Naive thymus-derived CD4-positive, alpha-beta T cell (primary cell): ENCODE data around the gene NCLN. TPM values are rescaled to one million over a fixed set of nuclear protein-coding genes. Genes with fewer than 3 reads are reported as not detected.

Experiments used
- ATAC-seq: fragments of 150-1000 bp; cut with Tn5 transposase; 2 replicates; pipeline ENCODE4 v1.10.0; 2021; ENCODE audit warnings: mild to moderate bottlenecking, moderate library complexity
- CTCF ChIA-PET: fragments of 350-600 bp; sonication (Branson Sonifier 250); formaldehyde crosslinking; loops from one replicate; lab custom pipeline; 2021; ENCODE audit warnings: antibody characterized with exemption; lab: Charles Lee
- POLR2A ChIA-PET: fragments of 350-600 bp; sonication (Branson Sonifier 250); formaldehyde crosslinking; loops from one replicate; lab custom pipeline; 2021; ENCODE audit warnings: antibody characterized with exemption, inconsistent platforms; lab: Charles Lee
- DNase-seq, 9 donors: peaks; one replicate each; pipeline versions ENCODE4 v3.0.0 to v3.0.0-alpha.2; 2020 to 2022; ENCODE audit warnings: mixed read lengths in 1 of 9
- H3K27ac ChIP-seq: one replicate; pipeline ENCODE4 v1.7.0; 2013; ENCODE audit warnings: mild to moderate bottlenecking, low read depth, low read length, moderate library complexity
- H3K27me3 ChIP-seq, 2 donors: one replicate each; pipeline ENCODE4 v1.7.0; 2013; ENCODE audit warnings: low read length in 2 of 2, mild to moderate bottlenecking in 2 of 2, moderate library complexity in 2 of 2; ENCODE audit not compliant: control insufficient read depth in 2 of 2, insufficient read depth in 2 of 2
- H3K36me3 ChIP-seq, 3 experiments: 1 replicate in 2 of 3; 2 replicates in 1 of 3; pipeline ENCODE4 v1.7.0; 2013; ENCODE audit warnings: low read length in 3 of 3, mild to moderate bottlenecking in 3 of 3, moderate library complexity in 1 of 3; ENCODE audit not compliant: insufficient read depth in 3 of 3, control insufficient read depth in 2 of 3
- H3K4me1 ChIP-seq, 2 donors: one replicate each; pipeline ENCODE4 v1.7.0; 2013; ENCODE audit warnings: low read length in 2 of 2, mild to moderate bottlenecking in 2 of 2, moderate library complexity in 1 of 2; ENCODE audit not compliant: control insufficient read depth in 2 of 2, insufficient read depth in 2 of 2
- H3K4me3 ChIP-seq: 2 replicates; pipeline ENCODE4 v1.7.0; 2013; ENCODE audit warnings: mild to moderate bottlenecking, low read length
- H3K9me3 ChIP-seq, 3 experiments: 1 replicate in 2 of 3; 2 replicates in 1 of 3; pipeline ENCODE4 v1.7.0; 2013; ENCODE audit warnings: low read length in 3 of 3; ENCODE audit not compliant: control insufficient read depth in 2 of 3
- H3K27ac Mint-ChIP-seq, 9 donors: one replicate each; pipeline ENCODE4 v1.8.0; 2020 to 2022; ENCODE audit warnings: mixed read lengths in 9 of 9, mild to moderate bottlenecking in 8 of 9, moderate library complexity in 5 of 9, inconsistent platforms in 2 of 9
- H3K27me3 Mint-ChIP-seq, 5 donors: one replicate each; pipeline ENCODE4 v1.8.0; 2021 to 2022; ENCODE audit warnings: mixed read lengths in 5 of 5, mild to moderate bottlenecking in 1 of 5
- H3K36me3 Mint-ChIP-seq, 5 donors: one replicate each; pipeline ENCODE4 v1.8.0; 2020 to 2022; ENCODE audit warnings: mixed read lengths in 5 of 5, mild to moderate bottlenecking in 3 of 5, inconsistent platforms in 1 of 5
- H3K4me1 Mint-ChIP-seq, 7 donors: one replicate each; pipeline ENCODE4 v1.8.0; 2020 to 2022; ENCODE audit warnings: mixed read lengths in 7 of 7, mild to moderate bottlenecking in 3 of 7, inconsistent platforms in 1 of 7
- H3K4me3 Mint-ChIP-seq, 10 donors: one replicate each; pipeline ENCODE4 v1.8.0; 2020 to 2022; ENCODE audit warnings: mild to moderate bottlenecking in 10 of 10, mixed read lengths in 10 of 10, moderate library complexity in 6 of 10, inconsistent platforms in 2 of 10
- H3K9me3 Mint-ChIP-seq, 11 donors: one replicate each; pipeline ENCODE4 v1.8.0; 2020 to 2022; ENCODE audit warnings: mixed read lengths in 11 of 11, mild to moderate bottlenecking in 4 of 11, inconsistent platforms in 1 of 11, moderate library complexity in 1 of 11
- intact Hi-C, 2 donors: fragments of 100-400 bp; cut with micrococcal nuclease; formaldehyde crosslinking; loops; one replicate each; pipeline ENCODE4 v1.15.1; 2023
- polyA plus RNA-seq, 2 donors: library from polyadenylated mRNA; unstranded; fragments of 300-500 nt; fragmentation: Illumina TruSeq; gene quantifications; one replicate each; pipeline ENCODE4 v1.2.3, GENCODE V29; 2021
- total RNA-seq, 6 experiments: library from RNA in 5 of 6; stranded (reverse) in 5 of 6; gene quantifications; 1 replicate in 5 of 6; 2 replicates in 1 of 6; pipeline ENCODE4 v1.2.3 and lab custom pipeline; 2021 to 2026

Gene NCLN
- total and polyA plus RNA-seq, 7 experiments from 2014 or later: 19.9 to 64.7 (median 51.7) TPM

DNA sequence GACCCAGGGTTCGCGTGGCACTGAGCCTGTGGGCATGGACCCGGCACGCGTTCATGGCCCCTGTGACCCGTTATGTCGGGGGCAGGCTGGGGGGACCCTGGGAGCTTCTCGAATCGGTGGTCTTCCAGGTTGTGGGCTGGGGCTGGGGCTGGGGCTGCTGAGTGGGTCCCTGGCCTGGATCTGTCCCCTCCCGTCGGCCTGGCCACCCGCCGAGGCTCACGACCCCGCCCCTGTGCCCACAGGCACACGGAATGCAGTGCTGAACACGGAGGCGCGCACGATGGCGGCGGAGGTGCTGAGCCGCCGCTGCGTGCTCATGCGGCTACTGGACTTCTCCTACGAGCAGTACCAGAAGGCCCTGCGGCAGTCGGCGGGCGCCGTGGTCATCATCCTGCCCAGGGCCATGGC, 6.5 kb downstream of the NCLN start:
- Mint-ChIP-seq H3K4me1 (peaks cover 20 to 28% (median 24%) of the 10 kb centered on the region in 7 donors), H3K4me3 (no peak overlapping the region), H3K9me3 (peaks cover 0 to 2% (median 0%) of the 10 kb centered on the region in 11 donors), H3K36me3 (peaks cover 0 to 15% (median 4%) of the 10 kb centered on the region in 5 donors), H3K27ac (no peak overlapping the region), H3K27me3 (no peaks in the 10 kb centered on the region)
- no peak overlapping the region for H3K4me3 ChIP-seq
- peak in 1 of 9 donors; percentile 3 for DNase-seq
- ChIA-PET CTCF (no interaction called here), POLR2A (no interaction called here)
- intact Hi-C loops: no loop called here
- peaks cover 0 to 44% (median 0%) of the 10 kb centered on the region in 3 experiments for H3K36me3 ChIP-seq
- peaks cover 12 to 22% of the 10 kb centered on the region in 2 donors for H3K4me1 ChIP-seq
- no peaks in the 10 kb centered on the region for H3K27me3 ChIP-seq
- H3K27ac ChIP-seq: no peak overlapping the region
- no peak for ATAC-seq
- H3K9me3 ChIP-seq: no peaks in the 10 kb centered on the region

DNA sequence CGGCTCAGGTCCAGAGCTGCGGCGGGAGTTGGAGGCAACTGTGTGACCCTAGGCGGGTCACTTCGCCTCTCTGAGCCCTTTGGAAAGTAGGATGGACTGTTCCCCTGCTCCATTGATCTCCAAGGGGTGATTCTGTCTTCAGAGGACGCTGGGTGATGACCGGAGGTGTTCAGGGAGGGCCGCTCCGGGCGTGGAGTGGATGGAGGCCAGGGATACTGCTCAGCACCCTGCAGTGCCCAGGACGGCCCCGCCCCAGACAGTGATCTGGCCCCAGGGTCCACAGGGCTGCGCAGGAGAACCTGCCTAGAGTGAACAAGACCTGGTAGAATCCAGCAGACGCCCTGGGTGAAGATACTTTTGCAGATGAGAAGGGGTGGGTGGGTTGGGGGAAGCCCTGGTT, 7.0 kb downstream of the NCLN start:
- Mint-ChIP-seq H3K9me3 (peaks cover 0 to 2% (median 0%) of the 10 kb centered on the region in 11 donors), H3K27me3 (no peaks in the 10 kb centered on the region), H3K4me3 (no peak overlapping the region), H3K27ac (no peak overlapping the region), H3K4me1 (peaks cover 16 to 23% (median 22%) of the 10 kb centered on the region in 7 donors), H3K36me3 (peaks cover 0 to 15% (median 4%) of the 10 kb centered on the region in 5 donors)
- CTCF ChIA-PET: no interaction called here
- ATAC-seq (no peak), DNase-seq (peak in 1 of 9 donors; percentile 6)
- Histone ChIP-seq H3K9me3 (no peaks in the 10 kb centered on the region), H3K27ac (no peak overlapping the region), H3K4me1 (peaks cover 7 to 17% of the 10 kb centered on the region in 2 donors), H3K27me3 (no peaks in the 10 kb centered on the region), H3K4me3 (no peak overlapping the region), H3K36me3 (peaks cover 0 to 45% (median 0%) of the 10 kb centered on the region in 3 experiments)
- POLR2A ChIA-PET: no interaction called here
- intact Hi-C loops: no loop called here

DNA sequence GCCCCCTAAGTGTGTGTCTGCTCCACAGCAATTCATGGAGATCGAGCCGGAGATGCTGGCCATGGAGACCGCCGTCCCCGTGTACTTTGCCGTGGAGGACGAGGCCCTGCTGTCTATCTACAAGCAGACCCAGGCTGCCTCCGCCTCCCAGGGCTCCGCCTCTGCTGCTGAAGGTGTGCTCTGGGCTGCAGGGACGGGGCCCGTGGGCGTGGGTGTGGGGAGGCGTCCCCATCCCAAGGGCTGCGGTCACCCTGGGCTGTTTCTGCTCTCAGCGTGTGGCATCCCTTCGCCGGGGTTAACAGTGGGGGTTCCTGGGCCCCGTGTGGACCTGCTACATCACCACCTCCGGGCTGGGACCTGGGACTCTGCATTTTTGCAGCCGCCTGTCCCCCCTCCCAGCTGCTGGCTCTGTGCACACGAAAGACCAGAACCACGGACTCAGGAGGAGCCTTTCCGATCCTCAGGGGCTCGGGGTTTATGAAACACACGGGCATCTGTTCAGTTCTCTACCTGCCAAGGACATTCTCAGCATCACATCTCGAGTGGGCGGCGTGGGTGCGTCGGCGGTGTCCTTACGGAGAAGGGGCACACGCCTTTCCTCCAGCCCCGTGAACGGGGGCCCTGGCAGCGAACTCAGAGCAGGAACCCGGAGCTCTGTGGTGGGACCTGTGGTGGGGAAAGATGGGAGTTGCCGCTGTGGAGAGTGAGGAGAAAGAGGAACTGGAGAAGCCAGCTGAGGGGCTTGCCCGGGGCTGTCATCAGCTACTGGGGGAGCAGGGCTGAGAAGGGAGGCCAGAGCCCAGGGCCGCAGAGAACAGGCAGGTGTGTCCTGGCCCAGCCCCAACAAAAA, 7.8 kb downstream of the NCLN start:
- peak; percentile 20 for ATAC-seq
- H3K4me3 Mint-ChIP-seq: no peak overlapping the region
- Histone ChIP-seq H3K36me3 (peaks cover 0 to 46% (median 0%) of the 10 kb centered on the region in 3 experiments), H3K4me1 (peaks cover 4 to 9% of the 10 kb centered on the region in 2 donors), H3K27me3 (no peaks in the 10 kb centered on the region), H3K27ac (no peak overlapping the region), H3K4me3 (no peak overlapping the region), H3K9me3 (no peaks in the 10 kb centered on the region)
- peaks cover 0 to 2% (median 0%) of the 10 kb centered on the region in 11 donors for H3K9me3 Mint-ChIP-seq
- POLR2A ChIA-PET: no interaction called here
- intact Hi-C loops: no loop called here
- peaks cover 10 to 15% (median 15%) of the 10 kb centered on the region in 7 donors for H3K4me1 Mint-ChIP-seq
- CTCF ChIA-PET: no interaction called here
- DNase-seq: peak in 1 of 9 donors; percentile 7
- H3K27ac Mint-ChIP-seq: no peak overlapping the region
- H3K27me3 Mint-ChIP-seq: no peaks in the 10 kb centered on the region
- H3K36me3 Mint-ChIP-seq: peaks cover 0 to 15% (median 4%) of the 10 kb centered on the region in 5 donors

DNA sequence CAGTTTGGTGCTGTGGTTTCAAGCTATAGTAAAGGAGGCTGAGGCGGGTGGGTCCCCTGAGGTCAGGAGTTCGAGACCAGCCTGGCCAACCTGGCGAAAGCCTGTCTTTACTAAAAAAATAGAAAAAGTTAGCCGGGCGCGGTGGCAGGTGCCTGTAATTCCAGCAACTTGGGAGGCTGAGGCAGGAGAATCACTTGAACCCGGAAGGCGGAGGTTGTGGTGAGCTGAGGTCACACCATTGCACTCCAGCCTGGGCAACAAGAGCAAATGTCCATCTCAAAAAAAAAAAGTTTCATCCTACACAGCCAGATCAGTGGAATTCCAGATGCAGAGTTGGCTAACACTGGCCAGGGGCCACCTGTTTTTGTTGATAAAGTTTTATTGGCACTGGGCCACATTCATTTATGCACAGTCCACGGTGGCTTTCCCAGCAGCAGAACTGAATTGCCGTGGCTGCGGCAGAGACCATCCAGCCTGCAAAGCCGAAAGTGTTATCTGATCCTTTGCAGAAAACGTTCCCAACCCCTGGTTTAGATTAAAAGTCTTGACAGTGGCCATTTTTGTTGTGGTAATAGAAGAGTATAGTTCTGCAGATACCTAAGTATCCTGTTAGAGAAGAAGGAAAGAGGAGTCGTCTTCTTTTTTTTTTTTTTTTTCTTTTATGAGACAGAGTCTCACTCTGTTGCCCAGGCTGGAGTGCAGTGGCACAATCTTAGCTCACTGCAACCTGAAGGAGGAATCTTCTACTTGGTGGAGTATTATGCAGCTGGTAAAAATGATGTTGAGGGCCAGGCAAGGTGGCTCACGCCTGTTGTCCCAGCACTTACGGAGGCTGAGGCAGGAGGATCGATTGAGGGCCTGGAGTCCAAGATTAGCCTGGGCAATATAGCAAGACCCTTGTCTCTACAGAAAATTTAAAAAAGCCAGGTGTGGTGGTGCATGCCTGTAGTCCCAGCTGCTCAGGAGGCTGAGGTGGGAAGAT, 8.7 kb downstream of the NCLN start:
- peaks cover 0 to 15% (median 4%) of the 10 kb centered on the region in 5 donors for H3K36me3 Mint-ChIP-seq
- DNase-seq (no peak), ATAC-seq (no peak)
- intact Hi-C loops: no loop called here
- H3K4me3 Mint-ChIP-seq: no peak overlapping the region
- H3K36me3 ChIP-seq: peaks cover 0 to 51% (median 0%) of the 10 kb centered on the region in 3 experiments
- no peaks in the 10 kb centered on the region for H3K27me3 Mint-ChIP-seq
- ChIA-PET POLR2A (interaction anchor here (0.7 to 0.9 kb wide), 2 partner anchors 9 to 137 kb away, joined by 3 read pairs; no protein-coding TSS in a partner anchor), CTCF (no interaction called here)
- no peak overlapping the region for H3K4me3 ChIP-seq
- no peaks in the 10 kb centered on the region for H3K27me3 ChIP-seq
- H3K27ac ChIP-seq: no peak overlapping the region
- peaks cover under 1 to 6% (median 6%) of the 10 kb centered on the region in 7 donors for H3K4me1 Mint-ChIP-seq
- H3K9me3 Mint-ChIP-seq: peaks cover 0 to 2% (median 0%) of the 10 kb centered on the region in 11 donors
- no peak overlapping the region for H3K27ac Mint-ChIP-seq
- no peaks in the 10 kb centered on the region for H3K4me1 ChIP-seq
- H3K9me3 ChIP-seq: no peaks in the 10 kb centered on the region

DNA sequence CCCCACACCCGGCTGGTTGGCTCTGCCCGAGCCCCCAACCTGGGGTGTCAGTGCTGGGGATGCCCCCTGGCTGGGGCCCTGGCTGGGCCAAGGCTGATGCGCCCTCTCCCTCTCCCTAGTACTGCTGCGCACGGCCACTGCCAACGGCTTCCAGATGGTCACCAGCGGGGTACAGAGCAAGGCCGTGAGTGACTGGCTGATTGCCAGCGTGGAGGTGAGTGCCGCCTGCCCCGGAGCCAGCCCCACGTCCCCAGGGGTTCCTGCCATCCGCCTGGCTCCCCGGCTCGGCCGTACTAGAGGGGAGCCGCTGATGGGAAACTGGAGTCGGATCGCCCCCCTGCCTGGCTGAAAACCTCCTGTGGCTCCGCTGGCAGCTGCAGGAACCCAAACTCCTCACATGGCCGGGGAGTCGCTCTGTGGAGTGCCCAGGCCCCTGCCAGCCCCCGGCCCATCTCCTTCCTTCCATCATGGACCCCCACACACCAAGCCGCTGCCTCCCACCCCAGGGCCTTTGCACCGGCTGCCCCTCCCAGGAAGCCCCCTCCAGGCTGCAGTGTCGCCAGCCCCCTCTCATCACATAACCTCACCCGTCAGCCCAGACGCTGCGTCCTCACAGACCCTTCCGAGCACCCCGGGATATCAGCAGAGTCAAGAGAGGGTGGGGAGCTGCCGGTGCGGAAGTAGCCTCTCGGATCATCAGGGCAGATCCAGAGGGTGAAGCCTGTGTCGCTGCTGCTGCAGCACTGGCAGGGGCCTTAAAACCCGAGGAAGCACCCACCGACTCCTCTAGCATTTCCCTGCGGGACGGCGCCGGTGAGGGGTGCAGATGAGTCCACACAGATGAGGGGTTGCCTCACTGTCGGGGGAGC, 10.6 kb downstream of the NCLN start:
- peaks cover 0 to 10% (median 4%) of the 10 kb centered on the region in 5 donors for H3K36me3 Mint-ChIP-seq
- H3K9me3 Mint-ChIP-seq: no peaks in the 10 kb centered on the region

DNA sequence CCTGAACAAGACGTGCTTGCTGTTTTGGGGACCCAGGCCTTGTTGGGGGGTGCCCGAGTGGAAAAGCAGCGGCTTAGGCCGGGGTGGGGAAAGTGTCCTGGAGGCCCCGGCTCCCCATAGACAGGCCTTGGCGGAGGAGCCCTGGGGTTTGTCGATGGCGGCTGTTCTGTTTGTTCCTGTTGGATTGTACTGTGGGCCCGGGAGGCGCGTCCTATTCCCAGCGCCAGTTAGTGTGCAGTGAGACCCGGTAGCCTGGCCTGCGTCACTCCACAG, 11.1 kb downstream of the NCLN start:
- H3K36me3 Mint-ChIP-seq: peaks cover 0 to 10% (median 4%) of the 10 kb centered on the region in 5 donors
- no peak overlapping the region for H3K27ac ChIP-seq
- ChIA-PET CTCF (no interaction called here), POLR2A (no interaction called here)
- no peak overlapping the region for H3K27ac Mint-ChIP-seq
- no peaks in the 10 kb centered on the region for H3K4me1 ChIP-seq
- peaks cover 0 to 57% (median 0%) of the 10 kb centered on the region in 3 experiments for H3K36me3 ChIP-seq
- no peaks in the 10 kb centered on the region for H3K27me3 Mint-ChIP-seq
- no peaks in the 10 kb centered on the region for H3K9me3 Mint-ChIP-seq
- no peaks in the 10 kb centered on the region for H3K27me3 ChIP-seq
- no peak overlapping the region for H3K4me3 Mint-ChIP-seq
- DNase-seq (peak in 1 of 9 donors; percentile 3), ATAC-seq (no peak)
- intact Hi-C loops: no loop called here
- no peaks in the 10 kb centered on the region for H3K9me3 ChIP-seq
- no peak overlapping the region for H3K4me3 ChIP-seq
- H3K4me1 Mint-ChIP-seq: peaks cover 0 to 2% (median 0%) of the 10 kb centered on the region in 7 donors

More for the DNA sequence above, 10.6 kb downstream of the NCLN start:
- H3K27me3 ChIP-seq: no peaks in the 10 kb centered on the region
- CTCF ChIA-PET: no interaction called here
- H3K27ac Mint-ChIP-seq: no peak overlapping the region
- ATAC-seq (no peak), DNase-seq (peak in 1 of 9 donors; percentile 5)
- H3K27me3 Mint-ChIP-seq: no peaks in the 10 kb centered on the region
- H3K4me1 Mint-ChIP-seq: peaks cover 0 to 5% (median 0%) of the 10 kb centered on the region in 7 donors
- no peaks in the 10 kb centered on the region for H3K9me3 ChIP-seq
- no peaks in the 10 kb centered on the region for H3K4me1 ChIP-seq
- H3K36me3 ChIP-seq: peaks cover 0 to 57% (median 0%) of the 10 kb centered on the region in 3 experiments
- H3K27ac ChIP-seq: no peak overlapping the region
- H3K4me3 ChIP-seq: no peak overlapping the region
- no peak overlapping the region for H3K4me3 Mint-ChIP-seq
- POLR2A ChIA-PET: no interaction called here
- intact Hi-C loops: no loop called here
